HepG2 (cell line): ENCODE results near the gene ASTN2. TPM values are rescaled to one million over a fixed set of nuclear protein-coding genes. Genes with fewer than 3 reads are reported as not detected.

Experiments
- ATAC-seq: fragments of 200-7000 bp; cut with Tn5 transposase; 3 replicates; pipeline ENCODE4 v1.9.1; 2020; ENCODE audit warnings: mild to moderate bottlenecking, moderate library complexity
- BruUV-seq: library from RNA; stranded (reverse); fragments of 400-500 nt; replicated peaks from 2 replicates; lab custom pipeline; 2021; lab: Mats Ljungman, UMichigan
- CTCF ChIA-PET: fragments of 300-600 bp; formaldehyde crosslinking; extraction: SDS; loops from one replicate; lab custom pipeline; 2021; ENCODE audit warnings: low total read pairs, inconsistent platforms, low intra/inter-chr PET ratio; lab: Yijun Ruan, JAX
- POLR2A ChIA-PET: fragments of 350-600 bp; sonication (Branson Sonifier 250); formaldehyde crosslinking; loops from one replicate; lab custom pipeline; 2020; ENCODE audit warnings: antibody characterized with exemption, inconsistent platforms; lab: Yijun Ruan, JAX
- DNase-seq: peaks from one replicate; pipeline ENCODE4 v3.0.0-alpha.2; 2015; ENCODE audit warnings: low spot score
- FAIRE-seq: peaks from 3 replicates; lab custom pipeline; 2011; peaks lifted over from hg19 to GRCh38; lab: Jason Lieb, UNC
- H2AFZ ChIP-seq: one replicate; pipeline ENCODE4 v1.6.1; 2011; ENCODE audit warnings: low read length, inconsistent platforms
- H3K27ac ChIP-seq: fragments of 300-600 bp; 3 replicates; pipeline ENCODE4 v1.8.0; 2011; ENCODE audit warnings: mixed run types, mild to moderate bottlenecking, mixed read lengths, low read length, inconsistent platforms; ENCODE audit not compliant: insufficient read depth; ENCODE audit errors: extremely low read length
- H3K27me3 ChIP-seq, 2 experiments: fragments of 200-600 bp in 1 of 2; 2 replicates in 1 of 2; 3 replicates in 1 of 2; pipeline versions ENCODE4 v1.6.0 to v1.8.0; 2011; ENCODE audit warnings: low read length in 2 of 2, mild to moderate bottlenecking in 2 of 2, moderate library complexity in 2 of 2, inconsistent platforms in 1 of 2; ENCODE audit not compliant: insufficient read depth in 2 of 2, control insufficient read depth in 1 of 2
- H3K36me3 ChIP-seq, 2 experiments: fragments of 200-600 bp in 1 of 2; replicated peaks in 1 of 2; 2 replicates in 1 of 2; 3 replicates in 1 of 2; pipeline versions ENCODE4 v1.5.1 to v1.8.0; 2011; ENCODE audit warnings: low read length in 2 of 2, inconsistent platforms in 1 of 2; ENCODE audit not compliant: insufficient read depth in 2 of 2, control insufficient read depth in 1 of 2
- H3K4me1 ChIP-seq: 2 replicates; pipeline ENCODE4 v1.5.1; 2012; ENCODE audit warnings: low read length, inconsistent platforms; ENCODE audit not compliant: insufficient read depth
- H3K4me2 ChIP-seq: 2 replicates; pipeline ENCODE4 v1.6.0; 2011; ENCODE audit warnings: low read depth, low read length, inconsistent platforms
- H3K4me3 ChIP-seq, 3 experiments: fragments of 200-600 bp in 1 of 3; sonication (generic), shearing (Covaris generic) in 1 of 3; replicated peaks in 1 of 3; 2 replicates each; pipeline ENCODE4 v1.5.1; 2011 to 2016; ENCODE audit warnings: low read length in 3 of 3, inconsistent platforms in 2 of 3, low read depth in 2 of 3, mild to moderate bottlenecking in 2 of 3, control low read depth in 1 of 3, mixed read lengths in 1 of 3; ENCODE audit not compliant: insufficient read depth in 1 of 3
- H3K79me2 ChIP-seq: one replicate; pipeline ENCODE4 v1.6.1; 2011; ENCODE audit warnings: low read length, inconsistent platforms; ENCODE audit not compliant: insufficient read depth
- H3K9ac ChIP-seq: 2 replicates; pipeline ENCODE4 v1.6.0; 2011; ENCODE audit warnings: mild to moderate bottlenecking, low read depth, low read length, inconsistent platforms; ENCODE audit not compliant: insufficient read depth
- H3K9me3 ChIP-seq: 2 replicates; pipeline ENCODE4 v1.5.1; 2012; ENCODE audit warnings: mild to moderate bottlenecking, low read length
- H4K20me1 ChIP-seq: 2 replicates; pipeline ENCODE4 v1.6.0; 2011; ENCODE audit warnings: inconsistent platforms, mild to moderate bottlenecking, low read length, moderate library complexity; ENCODE audit not compliant: insufficient read depth
- BRF2 ChIP-seq: sonication (generic); formaldehyde crosslinking; IDR thresholded peaks from 2 replicates; pipeline ENCODE4 v1.8.1; 2022; ENCODE audit warnings: mild to moderate bottlenecking, missing genetic modification reagents
- CBFB ChIP-seq: sonication (generic); formaldehyde crosslinking; IDR thresholded peaks from 2 replicates; pipeline ENCODE4 v1.4.0; 2020; ENCODE audit warnings: missing genetic modification reagents
- CC2D1A ChIP-seq: sonication (generic); formaldehyde crosslinking; IDR thresholded peaks from 2 replicates; pipeline ENCODE4 v1.8.1; 2023; ENCODE audit warnings: mild to moderate bottlenecking, missing genetic modification reagents
- ISX ChIP-seq: sonication (generic); formaldehyde crosslinking; conservative IDR thresholded peaks from 2 replicates; pipeline ENCODE4 v1.5.0; 2020; ENCODE audit warnings: missing genetic modification reagents
- KAT8 ChIP-seq: IDR thresholded peaks from 2 replicates; pipeline ENCODE4 v1.6.1; 2016; ENCODE audit warnings: missing genetic modification reagents, missing compliant biosample characterization
- KDM5A ChIP-seq: fragments of 200-600 bp; sonication (generic); IDR thresholded peaks from 2 replicates; pipeline ENCODE4 v1.7.0; 2018; ENCODE audit warnings: antibody characterized with exemption, mild to moderate bottlenecking, low read length, borderline replicate concordance
- LBX2 ChIP-seq: sonication (generic); formaldehyde crosslinking; IDR thresholded peaks from 2 replicates; pipeline ENCODE4 v1.5.0; 2020; ENCODE audit warnings: missing genetic modification reagents, mild to moderate bottlenecking, borderline replicate concordance
- MLXIP ChIP-seq: sonication (generic); formaldehyde crosslinking; IDR thresholded peaks from 2 replicates; pipeline ENCODE4 v1.9.0; 2021; ENCODE audit warnings: missing genetic modification reagents, borderline replicate concordance
- PHB2 ChIP-seq: fragments of 450-650 bp; IDR thresholded peaks from 2 replicates; pipeline ENCODE4 v1.6.1; 2018; ENCODE audit not compliant: partially characterized antibody
- PRPF4 ChIP-seq: fragments of 200-400 bp; formaldehyde crosslinking; IDR thresholded peaks from 2 replicates; pipeline ENCODE4 v1.6.1; 2016; ENCODE audit warnings: low read length, low read depth; ENCODE audit not compliant: poor library complexity, severe bottlenecking
- RFX1 ChIP-seq: fragments of 450-650 bp; IDR thresholded peaks from 2 replicates; pipeline ENCODE4 v1.6.1; 2017
- SMC3 ChIP-seq: IDR thresholded peaks from 2 replicates; pipeline ENCODE4 v1.6.1; 2011; ENCODE audit warnings: low read length, improper control_type of control experiment
- U2AF2 ChIP-seq: fragments of 200-400 bp; formaldehyde crosslinking; IDR thresholded peaks from 2 replicates; pipeline ENCODE4 v1.6.1; 2017; ENCODE audit warnings: low read depth, mild to moderate bottlenecking, low read length
- ZBTB26 ChIP-seq: IDR thresholded peaks from 2 replicates; pipeline ENCODE4 v1.6.1; 2016; ENCODE audit warnings: missing compliant biosample characterization, missing genetic modification reagents, borderline replicate concordance
- ZNF382 ChIP-seq: sonication (generic); formaldehyde crosslinking; IDR thresholded peaks from 2 replicates; pipeline ENCODE4 v1.5.0; 2020; ENCODE audit warnings: missing genetic modification reagents, mild to moderate bottlenecking, borderline replicate concordance
- ZNF557 ChIP-seq: sonication (generic); formaldehyde crosslinking; IDR thresholded peaks from 2 replicates; pipeline ENCODE4 v1.4.0; 2020; ENCODE audit warnings: missing genetic modification reagents
- ZNF572 ChIP-seq: sonication (generic); formaldehyde crosslinking; IDR thresholded peaks from 2 replicates; pipeline ENCODE4 v1.5.1; 2020; ENCODE audit warnings: mild to moderate bottlenecking, missing genetic modification reagents
- WGBS: methylation state at CpG from one replicate; pipeline ENCODE4 v1.1.6; 2017; ENCODE audit warnings: low lambda C conversion rate; 5-methylcytosine and 5-hydroxymethylcytosine counted together
- in situ Hi-C: cut with HindIII; loops from 2 replicates; pipeline ENCODE4 v1.10.0; 2017; ENCODE audit warnings: low pct_unique_long_range_greater_than_20kb; ENCODE audit not compliant: extremely low pct_ligation_motif_present
- intact Hi-C: fragments of 100-400 bp; cut with micrococcal nuclease; formaldehyde crosslinking; loops from one replicate; pipeline ENCODE4 v1.10.0; 2022; ENCODE audit not compliant: unreplicated experiment
- polyA plus RNA-seq, 8 experiments: library from polyadenylated mRNA; depleted of rRNA in 3 of 8; stranded (reverse) in 7 of 8; unstranded in 1 of 8; fragments of >200 nt; fragmentation: Illumina TruSeq in 4 of 8; extraction: Trizol in 4 of 8; gene quantifications; 2 replicates each; pipeline versions ENCODE4 v1.2.1 to v1.2.3, GENCODE V29; 2011 to 2016; ENCODE audit warnings: low read depth in 4 of 8, missing spikeins in 1 of 8, mixed read lengths in 1 of 8; ENCODE audit not compliant: insufficient read depth in 1 of 8
- total RNA-seq, 5 experiments: library from RNA; depleted of rRNA; stranded (reverse); fragments of >200 nt; fragmentation: Illumina TruSeq; extraction: Trizol; gene quantifications; 2 replicates each; pipeline ENCODE4 v1.2.3, GENCODE V29; 2016; ENCODE audit warnings: low read depth in 1 of 5
- TF ChIP-seq, protein P1 (sequence below): sonication (generic); formaldehyde crosslinking; IDR thresholded peaks from 2 replicates; pipeline ENCODE4 v1.4.0; 2020; ENCODE audit warnings: missing genetic modification reagents

Gene ASTN2
- total and polyA plus RNA-seq, 2 of the 13 experiments (the other 11 are each of a cell fraction or from before 2014, with no cell fraction given): 5.2 to 13.5 TPM

DNA sequence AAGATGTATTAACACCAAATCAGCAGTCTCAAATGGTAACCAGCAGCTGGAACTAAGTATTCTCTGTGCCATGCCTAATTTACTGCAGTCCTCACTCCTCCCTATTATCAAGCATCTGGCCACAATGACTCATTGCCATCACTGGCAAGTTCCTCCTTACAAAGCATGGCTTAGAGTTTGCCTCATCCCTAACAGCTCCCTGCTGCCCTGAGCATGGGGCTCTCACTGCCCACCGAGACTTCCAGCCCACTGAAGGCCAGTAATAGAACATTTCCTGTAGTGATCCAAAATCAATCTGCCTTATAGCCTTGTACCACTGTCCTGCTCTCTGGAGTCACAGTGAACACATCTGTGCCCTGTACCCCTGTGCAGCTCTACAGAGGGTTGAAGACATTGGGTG lies 939.7 kb downstream of the ASTN2 start:
- ChIA-PET POLR2A (no interaction called here), CTCF (no interaction called here)
- Histone ChIP-seq H3K36me3 (no peaks in the 10 kb centered on the region; a peak in 1 of 5 replicates), H2AFZ (no peak overlapping the region), H3K4me3 (no peak overlapping the region), H3K27me3 (no peaks in the 10 kb centered on the region), H3K4me2 (no peak overlapping the region), H3K4me1 (no peaks in the 10 kb centered on the region), H3K9ac (no peak overlapping the region), H3K79me2 (no peaks in the 10 kb centered on the region), H3K9me3 (no peaks in the 10 kb centered on the region), H3K27ac (no peak overlapping the region), H4K20me1 (no peaks in the 10 kb centered on the region)
- DNase-seq (no peak), ATAC-seq (no peak), FAIRE-seq (no peak)
- in situ Hi-C loops (no loop called here), intact Hi-C loops (no loop called here)
- no TSS peak for BruUV-seq
- WGBS: 100% methylated on average over 1 of the region's 1 CpG
- TF ChIP-seq BRF2 (CRISPR knock-in tag) (no peak), ISX (CRISPR knock-in tag) (no peak), ZNF572 (CRISPR knock-in tag) (no peak), PHB2 (no peak), KDM5A (no peak), ZNF557 (CRISPR knock-in tag) (no peak), ZBTB26 (CRISPR knock-in tag) (no peak), CBFB (no peak), U2AF2 (no peak), CC2D1A (CRISPR knock-in tag) (no peak), KAT8 (CRISPR knock-in tag) (no peak), PRPF4 (no peak), SMC3 (no peak), RFX1 (no peak), LBX2 (no peak), ZNF382 (CRISPR knock-in tag) (no peak), MLXIP (CRISPR knock-in tag) (no peak)
- TF ChIP-seq, protein P1, sequence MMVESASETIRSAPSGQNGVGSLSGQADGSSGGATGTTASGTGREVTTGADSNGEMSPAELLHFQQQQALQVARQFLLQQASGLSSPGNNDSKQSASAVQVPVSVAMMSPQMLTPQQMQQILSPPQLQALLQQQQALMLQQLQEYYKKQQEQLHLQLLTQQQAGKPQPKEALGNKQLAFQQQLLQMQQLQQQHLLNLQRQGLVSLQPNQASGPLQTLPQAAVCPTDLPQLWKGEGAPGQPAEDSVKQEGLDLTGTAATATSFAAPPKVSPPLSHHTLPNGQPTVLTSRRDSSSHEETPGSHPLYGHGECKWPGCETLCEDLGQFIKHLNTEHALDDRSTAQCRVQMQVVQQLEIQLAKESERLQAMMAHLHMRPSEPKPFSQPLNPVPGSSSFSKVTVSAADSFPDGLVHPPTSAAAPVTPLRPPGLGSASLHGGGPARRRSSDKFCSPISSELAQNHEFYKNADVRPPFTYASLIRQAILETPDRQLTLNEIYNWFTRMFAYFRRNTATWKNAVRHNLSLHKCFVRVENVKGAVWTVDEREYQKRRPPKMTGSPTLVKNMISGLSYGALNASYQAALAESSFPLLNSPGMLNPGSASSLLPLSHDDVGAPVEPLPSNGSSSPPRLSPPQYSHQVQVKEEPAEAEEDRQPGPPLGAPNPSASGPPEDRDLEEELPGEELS (CRISPR knock-in tag): no peak
